AML-193 (cell line): ENCODE data around the gene MPHOSPH8.
A peak's percentile ranks its signal among the peaks of the same experiment; 100 is the strongest.

Experiments used
- DNase-seq, 2 experiments: peaks; one replicate each; lab custom pipeline; 2025; lab: John Stamatoyannopoulos, UW

Gene MPHOSPH8

GRCh38 chr13:19633479-19634255 is at the start of gene MPHOSPH8:
Gene MPHOSPH8 (plus strand): TSS chr13:19633659. CDS start chr13:19633749, 90 bp downstream.
- peak; percentile 96 to 98 for DNase-seq

- peak; percentile 87 to 90 for DNase-seq
Measured at GRCh38 chr13:19586904-19587634, 46.4 kb upstream of the MPHOSPH8 start.

GRCh38 chr13:19587635-19588300 is 45.7 kb upstream of the MPHOSPH8 start:
- peak; percentile 63 to 79 for DNase-seq

GRCh38 chr13:19589312-19589711 is 44.1 kb upstream of the MPHOSPH8 start:
- no peak for DNase-seq

GRCh38 chr13:19590423-19590822 is 43.0 kb upstream of the MPHOSPH8 start:
- DNase-seq: no peak

GRCh38 chr13:19591864-19592263 is 41.6 kb upstream of the MPHOSPH8 start:
- DNase-seq: no peak

GRCh38 chr13:19592657-19593180 is 40.7 kb upstream of the MPHOSPH8 start:
- no peak for DNase-seq

GRCh38 chr13:19596086-19596485 is 37.4 kb upstream of the MPHOSPH8 start:
- no peak for DNase-seq

GRCh38 chr13:19596960-19597361 is 36.5 kb upstream of the MPHOSPH8 start:
- DNase-seq: no peak

- no peak for DNase-seq
Measured at GRCh38 chr13:19597523-19597922, 35.9 kb upstream of the MPHOSPH8 start.

GRCh38 chr13:19601749-19602725 is 31.4 kb upstream of the MPHOSPH8 start:
- DNase-seq: no peak

GRCh38 chr13:19604306-19604705 is 29.2 kb upstream of the MPHOSPH8 start:
- no peak for DNase-seq

- no peak for DNase-seq
Measured at GRCh38 chr13:19605161-19605955, 28.1 kb upstream of the MPHOSPH8 start.

GRCh38 chr13:19606152-19606551 is 27.3 kb upstream of the MPHOSPH8 start:
- no peak for DNase-seq

- no peak for DNase-seq
Measured at GRCh38 chr13:19606737-19607136, 26.7 kb upstream of the MPHOSPH8 start.

- no peak for DNase-seq
Measured at GRCh38 chr13:19607523-19608078, 25.9 kb upstream of the MPHOSPH8 start.

- peak; percentile 54 to 59 for DNase-seq
Measured at GRCh38 chr13:19618977-19619376, 14.5 kb upstream of the MPHOSPH8 start.

- DNase-seq: no peak
Measured at GRCh38 chr13:19622193-19622592, 11.3 kb upstream of the MPHOSPH8 start.

- DNase-seq: no peak
Measured at GRCh38 chr13:19624265-19624664, 9.2 kb upstream of the MPHOSPH8 start.

GRCh38 chr13:19632915-19633478 is 462 bp upstream of the MPHOSPH8 start:
- DNase-seq: peak in 1 of 2 experiments; percentile 71
